H9 (cell line): ENCODE results near the gene CADPS2. TPM values are rescaled to one million over a fixed set of nuclear protein-coding genes. Genes with fewer than 3 reads are reported as not detected.

Source experiments
- DNase-seq: peaks from one replicate; pipeline ENCODE4 v3.0.0-alpha.2; 2017
- H2AFZ ChIP-seq: one replicate; pipeline ENCODE4 v1.6.1; 2013; ENCODE audit warnings: mild to moderate bottlenecking, low read length, control low read depth, moderate library complexity
- H2AK5ac ChIP-seq: 2 replicates; pipeline ENCODE4 v1.6.1; 2013; ENCODE audit warnings: low read length, control low read depth, mixed read lengths; ENCODE audit not compliant: insufficient read length
- H2BK120ac ChIP-seq: one replicate; pipeline ENCODE4 v1.6.1; 2013; ENCODE audit warnings: low read depth, mild to moderate bottlenecking, low read length, control low read depth, inconsistent platforms; ENCODE audit not compliant: poor library complexity, severe bottlenecking
- H2BK12ac ChIP-seq: 2 replicates; pipeline ENCODE4 v1.6.1; 2013; ENCODE audit warnings: low read length, control low read depth, mixed read lengths, low read depth; ENCODE audit not compliant: insufficient read length
- H2BK15ac ChIP-seq: 2 replicates; pipeline ENCODE4 v1.6.1; 2013; ENCODE audit warnings: low read depth, low read length, control low read depth
- H2BK20ac ChIP-seq: one replicate; pipeline ENCODE4 v1.6.1; 2013; ENCODE audit warnings: low read depth, mild to moderate bottlenecking, low read length, control low read depth, inconsistent platforms; ENCODE audit not compliant: poor library complexity, severe bottlenecking
- H2BK5ac ChIP-seq: 2 replicates; pipeline ENCODE4 v1.6.1; 2013; ENCODE audit warnings: low read length, control low read depth, mixed read lengths; ENCODE audit not compliant: insufficient read length
- H3K14ac ChIP-seq: 2 replicates; pipeline ENCODE4 v1.6.1; 2013; ENCODE audit warnings: low read length, control low read depth; ENCODE audit not compliant: insufficient read depth
- H3K18ac ChIP-seq: 2 replicates; pipeline ENCODE4 v1.6.1; 2013; ENCODE audit warnings: low read depth, mild to moderate bottlenecking, mixed read lengths, low read length, control low read depth; ENCODE audit not compliant: insufficient read length
- H3K23ac ChIP-seq: 2 replicates; pipeline ENCODE4 v1.6.1; 2013; ENCODE audit warnings: low read length, control low read depth, mixed read lengths, low read depth; ENCODE audit not compliant: insufficient read length
- H3K23me2 ChIP-seq: 2 replicates; pipeline ENCODE4 v1.6.1; 2013; ENCODE audit warnings: low read depth, mild to moderate bottlenecking, mixed read lengths, low read length, control low read depth; ENCODE audit not compliant: insufficient read length, poor library complexity, severe bottlenecking
- H3K27ac ChIP-seq: 2 replicates; pipeline ENCODE4 v1.5.1; 2013; ENCODE audit warnings: low read length, control low read depth, mixed read lengths, low read depth; ENCODE audit not compliant: insufficient read length
- H3K27me3 ChIP-seq: 2 replicates; pipeline ENCODE4 v1.6.1; 2013; ENCODE audit warnings: low read length, control low read depth, inconsistent platforms; ENCODE audit not compliant: insufficient read depth
- H3K4ac ChIP-seq: 2 replicates; pipeline ENCODE4 v1.6.1; 2013; ENCODE audit warnings: low read depth, mild to moderate bottlenecking, control low read depth, inconsistent platforms, low read length, moderate library complexity
- H3K4me1 ChIP-seq: 2 replicates; pipeline ENCODE4 v1.6.1; 2013; ENCODE audit warnings: low read length, control low read depth, inconsistent platforms; ENCODE audit not compliant: insufficient read depth
- H3K4me2 ChIP-seq: 2 replicates; pipeline ENCODE4 v1.6.1; 2013; ENCODE audit warnings: low read length, control low read depth, mixed read lengths; ENCODE audit not compliant: insufficient read length, insufficient read depth
- H3K56ac ChIP-seq: 2 replicates; pipeline ENCODE4 v1.6.1; 2013; ENCODE audit warnings: low read depth, mild to moderate bottlenecking, mixed read lengths, low read length, control low read depth; ENCODE audit not compliant: insufficient read length
- H3K79me1 ChIP-seq: 2 replicates; pipeline ENCODE4 v1.6.1; 2013; ENCODE audit warnings: low read depth, mild to moderate bottlenecking, moderate library complexity, low read length, control low read depth, inconsistent platforms; ENCODE audit not compliant: insufficient read depth, poor library complexity, severe bottlenecking
- H3K79me2 ChIP-seq: 2 replicates; pipeline ENCODE4 v1.6.1; 2013; ENCODE audit warnings: low read length, control low read depth, inconsistent platforms; ENCODE audit not compliant: insufficient read depth
- H3K9ac ChIP-seq: 2 replicates; pipeline ENCODE4 v1.6.1; 2013; ENCODE audit warnings: low read length, control low read depth, mixed read lengths; ENCODE audit not compliant: insufficient read length; ENCODE audit errors: extremely low read depth
- H3K9me3 ChIP-seq: one replicate; pipeline ENCODE4 v1.6.1; 2013; ENCODE audit warnings: low read depth, low read length, inconsistent platforms; ENCODE audit not compliant: control insufficient read depth
- H3T11ph ChIP-seq: one replicate; pipeline ENCODE4 v1.6.1; 2013; ENCODE audit warnings: mild to moderate bottlenecking, low read length, control low read depth, inconsistent platforms
- H4K20me1 ChIP-seq: one replicate; pipeline ENCODE4 v1.6.1; 2013; ENCODE audit not compliant: control insufficient read depth, insufficient read length, insufficient read depth
- H4K5ac ChIP-seq: 2 replicates; pipeline ENCODE4 v1.6.1; 2013; ENCODE audit warnings: low read depth, mild to moderate bottlenecking, mixed read lengths, low read length, control low read depth; ENCODE audit not compliant: insufficient read length
- H4K8ac ChIP-seq: replicated peaks from 2 replicates; pipeline ENCODE4 v1.6.1; 2013; ENCODE audit warnings: low read length, control low read depth, mixed read lengths, low read depth; ENCODE audit not compliant: insufficient read length
- H4K91ac ChIP-seq: 2 replicates; pipeline ENCODE4 v1.6.1; 2013; ENCODE audit warnings: low read depth, mild to moderate bottlenecking, moderate library complexity, mixed read lengths, low read length, control low read depth; ENCODE audit not compliant: insufficient read length
- H3K27ac Mint-ChIP-seq, 3 experiments: 2 replicates in 2 of 3; 3 replicates in 1 of 3; pipeline ENCODE4 v1.8.0; 2020 to 2021; ENCODE audit warnings: mixed read lengths in 3 of 3, mild to moderate bottlenecking in 1 of 3, moderate library complexity in 1 of 3
- H3K27me3 Mint-ChIP-seq: 2 replicates; pipeline ENCODE4 v1.8.0; 2021; ENCODE audit warnings: low read depth, mild to moderate bottlenecking, moderate library complexity, mixed read lengths
- H3K36me3 Mint-ChIP-seq, 3 experiments: 2 replicates in 2 of 3; 3 replicates in 1 of 3; pipeline ENCODE4 v1.8.0; 2020 to 2021; ENCODE audit warnings: low read depth in 3 of 3, mixed read lengths in 3 of 3; ENCODE audit not compliant: insufficient read depth in 1 of 3
- H3K4me1 Mint-ChIP-seq, 2 experiments: 2 replicates each; pipeline ENCODE4 v1.8.0; 2020; ENCODE audit warnings: mixed read lengths in 2 of 2
- H3K4me3 Mint-ChIP-seq, 2 experiments: 2 replicates in 1 of 2; 3 replicates in 1 of 2; pipeline ENCODE4 v1.8.0; 2020 to 2021; ENCODE audit warnings: mild to moderate bottlenecking in 2 of 2, mixed read lengths in 2 of 2, moderate library complexity in 1 of 2
- H3K9me3 Mint-ChIP-seq, 2 experiments: 2 replicates in 1 of 2; 3 replicates in 1 of 2; pipeline ENCODE4 v1.8.0; 2020; ENCODE audit warnings: mild to moderate bottlenecking in 2 of 2, mixed read lengths in 2 of 2, moderate library complexity in 1 of 2
- WGBS: extraction: QIAGEN DNeasy Blood & Tissue Kit; methylation state at CpG from one replicate; pipeline ENCODE4 v1.1.7; 2013; ENCODE audit warnings: missing lambda C conversion rate, low lambda C conversion rate, mixed read lengths; ENCODE audit not compliant: insufficient read length; ENCODE audit errors: extremely low coverage; 5-methylcytosine and 5-hydroxymethylcytosine counted together
- total RNA-seq: library from RNA; stranded (reverse); gene quantifications from 2 replicates; pipeline ENCODE4 v1.2.1, GENCODE V29; 2021
- TF ChIP-seq, protein P1 (sequence below): fragments of 200-600 bp; sonication (generic); conservative IDR thresholded peaks from 3 replicates; pipeline ENCODE4 v1.8.0; 2021; ENCODE audit warnings: antibody characterized with exemption, mild to moderate bottlenecking

The CADPS2 gene
- total RNA-seq, 1 experiment from 2014 or later, result 7.1 TPM

DNA sequence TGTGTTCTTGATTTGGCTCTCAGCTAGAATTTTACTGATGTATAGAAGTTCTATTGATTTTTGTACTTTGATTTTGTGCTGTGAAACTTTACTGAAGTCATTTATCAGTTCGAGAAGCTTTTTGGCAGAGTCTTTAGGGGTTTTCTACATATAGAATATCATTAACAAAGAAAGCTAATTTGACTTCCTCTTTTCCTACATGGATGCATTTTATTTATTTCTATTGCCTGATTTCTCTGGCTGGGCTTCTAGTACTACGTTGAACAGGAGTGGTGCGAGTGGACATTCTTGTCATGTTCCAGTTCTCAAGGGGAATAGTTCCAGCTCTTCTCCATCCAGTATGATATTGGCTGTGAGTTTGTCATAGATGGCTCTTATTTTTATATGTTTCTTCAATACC, 252.8 kb downstream of the CADPS2 start:
- Mint-ChIP-seq H3K27me3 (no peaks in the 10 kb centered on the region), H3K27ac (no peak overlapping the region), H3K9me3 (no peaks in the 10 kb centered on the region; a peak in 1 of 5 replicates), H3K4me1 (no peaks in the 10 kb centered on the region), H3K36me3 (no peaks in the 10 kb centered on the region; a peak in 1 of 7 replicates), H3K4me3 (no peak overlapping the region)
- H3K56ac ChIP-seq, result no peak overlapping the region
- no peak overlapping the region for H3K18ac ChIP-seq
- H3K27me3 ChIP-seq, result no peaks in the 10 kb centered on the region
- H2BK20ac ChIP-seq, result no peak overlapping the region
- H4K5ac ChIP-seq, result no peak overlapping the region
- WGBS, result no CpG with 5 or more reads among the region's 3 CpGs
- H3K4me1 ChIP-seq, result no peaks in the 10 kb centered on the region
- no peak for DNase-seq
- no peak overlapping the region for H3K4me2 ChIP-seq
- no peak overlapping the region for H3K23ac ChIP-seq
- H2BK12ac ChIP-seq, result no peak overlapping the region
- no peak overlapping the region for H3K14ac ChIP-seq
- H2BK120ac ChIP-seq, result no peak overlapping the region
- H4K91ac ChIP-seq, result no peak overlapping the region
- no peak overlapping the region for H2BK15ac ChIP-seq
- H2BK5ac ChIP-seq, result no peak overlapping the region
- no peak overlapping the region for H4K8ac ChIP-seq
- no peak overlapping the region for H2AFZ ChIP-seq
- no peak overlapping the region for H3T11ph ChIP-seq
- H3K4ac ChIP-seq, result no peak overlapping the region
- no peaks in the 10 kb centered on the region for H3K79me1 ChIP-seq
- no peaks in the 10 kb centered on the region for H3K79me2 ChIP-seq
- no peaks in the 10 kb centered on the region for H4K20me1 ChIP-seq
- TF ChIP-seq, protein P1, sequence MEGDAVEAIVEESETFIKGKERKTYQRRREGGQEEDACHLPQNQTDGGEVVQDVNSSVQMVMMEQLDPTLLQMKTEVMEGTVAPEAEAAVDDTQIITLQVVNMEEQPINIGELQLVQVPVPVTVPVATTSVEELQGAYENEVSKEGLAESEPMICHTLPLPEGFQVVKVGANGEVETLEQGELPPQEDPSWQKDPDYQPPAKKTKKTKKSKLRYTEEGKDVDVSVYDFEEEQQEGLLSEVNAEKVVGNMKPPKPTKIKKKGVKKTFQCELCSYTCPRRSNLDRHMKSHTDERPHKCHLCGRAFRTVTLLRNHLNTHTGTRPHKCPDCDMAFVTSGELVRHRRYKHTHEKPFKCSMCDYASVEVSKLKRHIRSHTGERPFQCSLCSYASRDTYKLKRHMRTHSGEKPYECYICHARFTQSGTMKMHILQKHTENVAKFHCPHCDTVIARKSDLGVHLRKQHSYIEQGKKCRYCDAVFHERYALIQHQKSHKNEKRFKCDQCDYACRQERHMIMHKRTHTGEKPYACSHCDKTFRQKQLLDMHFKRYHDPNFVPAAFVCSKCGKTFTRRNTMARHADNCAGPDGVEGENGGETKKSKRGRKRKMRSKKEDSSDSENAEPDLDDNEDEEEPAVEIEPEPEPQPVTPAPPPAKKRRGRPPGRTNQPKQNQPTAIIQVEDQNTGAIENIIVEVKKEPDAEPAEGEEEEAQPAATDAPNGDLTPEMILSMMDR, result no peak
- H3K27ac ChIP-seq, result no peak overlapping the region
- H3K9ac ChIP-seq, result no peak overlapping the region
- no peaks in the 10 kb centered on the region for H3K23me2 ChIP-seq
- no peak overlapping the region for H2AK5ac ChIP-seq
- no peaks in the 10 kb centered on the region for H3K9me3 ChIP-seq
